HG02798 (cell line): Measurements from ENCODE around the gene CPPED1.

Experiments used
- ATAC-seq: cut with Tn5 transposase; IDR thresholded peaks from one replicate; pipeline ENCODE4 v1.9.1; 2021; ENCODE audit warnings: mild to moderate bottlenecking; ENCODE audit not compliant: unreplicated experiment, poor library complexity

Gene CPPED1

GRCh38 chr16:12655537-12655936 lies 148.2 kb downstream of the CPPED1 start:
- ATAC-seq: no peak

DNA sequence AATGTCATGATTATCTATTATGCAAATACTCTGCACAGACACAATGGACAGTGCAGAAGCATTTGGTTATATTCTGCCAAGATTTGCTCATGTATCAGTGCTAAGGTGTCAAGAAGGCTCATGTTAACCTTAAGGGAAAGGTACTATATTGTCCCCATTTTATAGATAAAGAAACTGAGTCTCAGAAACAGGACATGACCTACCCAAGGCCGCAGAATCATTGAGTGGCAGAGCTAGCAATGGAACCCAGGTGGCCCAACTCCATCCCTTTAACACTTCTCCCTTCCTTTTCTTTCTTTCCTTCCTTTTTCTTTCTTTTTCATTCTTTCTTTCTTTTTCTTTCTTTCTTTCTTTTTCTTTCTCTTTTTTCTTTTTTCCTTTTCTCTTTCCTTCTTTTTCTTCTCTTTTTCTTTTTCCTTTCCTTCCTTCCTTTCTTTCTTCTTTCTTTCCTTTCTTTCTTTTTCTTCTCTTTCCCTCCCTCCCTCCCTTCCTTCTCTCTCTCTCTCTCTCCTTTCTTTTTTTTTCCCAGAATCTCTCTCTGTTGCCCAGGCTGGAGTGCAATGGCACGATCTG lies 149.8 kb downstream of the CPPED1 start:
- no peak for ATAC-seq

GRCh38 chr16:12652924-12653323 lies 150.8 kb downstream of the CPPED1 start:
- ATAC-seq: no peak

- ATAC-seq: no peak
Observed at GRCh38 chr16:12651765-12652512, 151.7 kb downstream of the CPPED1 start.

DNA sequence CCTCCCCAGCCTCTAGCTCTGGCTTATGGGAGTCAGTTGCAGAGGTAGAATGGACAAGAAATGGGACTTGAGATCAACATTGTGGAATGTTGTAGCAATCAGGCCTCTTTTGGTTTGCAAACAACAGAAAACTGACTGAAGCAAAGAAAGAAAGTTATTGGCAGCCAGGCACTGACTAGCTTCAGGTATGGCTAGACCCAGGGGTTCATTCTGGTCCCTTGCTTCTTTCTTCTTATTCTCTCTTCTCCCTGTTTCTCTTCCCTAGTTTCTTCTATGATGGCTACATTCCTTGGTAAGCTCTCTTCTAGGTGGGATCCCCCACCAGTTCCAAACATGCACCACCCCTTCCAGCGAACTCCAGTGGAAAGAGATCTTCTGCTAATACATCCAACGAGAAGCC lies 154.3 kb downstream of the CPPED1 start:
- ATAC-seq: no peak

GRCh38 chr16:12646490-12647274 lies 157.0 kb downstream of the CPPED1 start:
- no peak for ATAC-seq

DNA sequence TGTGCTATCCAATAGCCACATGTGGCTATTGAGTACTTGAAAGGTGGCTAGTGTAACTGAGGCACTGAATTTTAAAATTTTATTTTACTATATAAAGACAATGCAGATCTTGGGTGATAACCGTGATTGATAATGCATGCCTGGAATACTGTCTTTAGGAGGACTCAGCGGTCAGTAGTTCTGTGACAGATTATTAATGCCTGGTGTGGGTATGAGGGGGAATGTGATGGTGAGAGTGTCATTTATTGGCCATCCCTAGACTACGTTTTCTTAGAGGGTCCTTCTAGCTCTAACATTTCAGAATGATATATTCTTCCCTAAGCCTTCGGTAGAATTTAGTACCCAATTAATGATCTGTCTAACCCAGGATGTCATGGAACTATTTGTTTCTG lies 157.6 kb downstream of the CPPED1 start:
- no peak for ATAC-seq

GRCh38 chr16:12643034-12643455 lies 160.6 kb downstream of the CPPED1 start:
- ATAC-seq: no peak

DNA sequence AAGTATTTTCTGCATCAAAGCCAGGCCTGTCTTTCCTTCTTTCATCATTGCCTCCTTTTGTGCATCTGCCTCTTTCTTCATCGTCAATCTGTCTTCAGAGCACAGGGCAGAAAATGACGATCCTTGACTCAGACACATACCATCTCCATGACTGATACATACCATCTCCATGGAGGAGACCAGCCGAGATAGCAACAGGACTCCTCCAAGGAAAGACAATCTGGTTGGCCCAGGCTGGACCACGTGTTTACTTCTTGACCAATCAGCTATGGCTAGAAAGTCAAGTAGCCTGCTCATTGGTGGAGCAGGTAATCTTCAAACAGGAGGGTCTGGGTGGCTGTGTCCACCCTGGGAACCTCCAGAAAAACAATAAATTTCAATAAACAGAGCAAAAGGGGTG lies 164.6 kb downstream of the CPPED1 start:
- ATAC-seq: no peak

GRCh38 chr16:12637002-12637401 lies 166.7 kb downstream of the CPPED1 start:
- no peak for ATAC-seq

DNA sequence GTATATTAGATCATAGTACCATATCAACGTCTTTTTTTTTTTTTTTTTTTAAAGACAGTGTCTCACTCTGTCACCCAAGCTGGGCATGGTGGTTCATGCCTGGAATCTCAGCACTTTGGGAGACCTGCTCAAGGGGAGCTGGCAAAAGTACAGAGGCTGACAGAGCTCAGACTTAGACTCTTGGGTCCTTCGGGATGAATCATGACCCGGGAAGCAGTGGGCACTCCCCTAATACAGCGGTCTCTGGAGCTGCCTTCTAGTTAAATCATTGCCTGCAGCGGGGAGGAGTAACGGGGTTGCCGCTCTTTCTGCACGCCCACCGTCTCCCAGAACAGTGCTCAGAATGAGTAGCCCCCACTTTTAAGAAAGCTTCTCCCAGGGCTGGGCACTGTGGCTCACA lies 174.4 kb downstream of the CPPED1 start:
- ATAC-seq: no peak

DNA sequence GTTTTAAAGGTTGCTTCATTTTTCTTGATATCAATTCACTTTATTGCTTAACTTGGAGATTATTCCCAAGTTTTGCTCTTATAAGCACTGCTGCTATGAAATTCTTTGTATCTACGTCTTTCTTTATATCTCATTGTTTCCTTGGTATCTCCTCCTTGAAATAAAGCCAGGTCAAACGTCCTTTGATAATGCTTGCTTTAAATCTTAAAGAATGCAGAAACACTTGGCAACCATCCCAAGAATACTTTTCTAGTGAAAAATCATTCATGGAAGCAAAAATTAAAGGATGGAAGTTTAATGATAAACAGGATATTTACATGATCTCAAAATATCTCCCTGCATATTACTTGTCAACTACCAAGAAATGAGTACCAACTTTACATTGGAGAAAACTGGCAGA lies 175.2 kb downstream of the CPPED1 start:
- no peak for ATAC-seq

DNA sequence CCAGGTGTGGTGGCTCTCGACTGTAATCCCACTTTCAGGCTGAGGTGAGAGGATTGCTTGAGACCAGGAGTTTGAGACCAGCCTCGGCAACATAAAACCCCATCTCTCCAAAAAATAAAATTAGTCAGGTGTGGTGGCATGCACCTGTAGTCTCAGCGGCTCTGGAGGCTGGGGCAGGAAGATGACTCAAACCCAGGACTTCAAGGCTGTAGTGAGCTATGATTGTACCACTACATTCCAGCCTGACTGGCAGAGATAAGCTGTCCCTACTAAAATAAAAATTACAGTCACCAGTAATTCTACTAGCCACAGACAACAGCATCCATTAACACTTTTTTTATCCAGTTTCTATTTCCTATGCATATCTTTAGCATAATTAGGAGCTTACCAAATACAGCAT lies 176.3 kb downstream of the CPPED1 start:
- ATAC-seq: no peak

DNA sequence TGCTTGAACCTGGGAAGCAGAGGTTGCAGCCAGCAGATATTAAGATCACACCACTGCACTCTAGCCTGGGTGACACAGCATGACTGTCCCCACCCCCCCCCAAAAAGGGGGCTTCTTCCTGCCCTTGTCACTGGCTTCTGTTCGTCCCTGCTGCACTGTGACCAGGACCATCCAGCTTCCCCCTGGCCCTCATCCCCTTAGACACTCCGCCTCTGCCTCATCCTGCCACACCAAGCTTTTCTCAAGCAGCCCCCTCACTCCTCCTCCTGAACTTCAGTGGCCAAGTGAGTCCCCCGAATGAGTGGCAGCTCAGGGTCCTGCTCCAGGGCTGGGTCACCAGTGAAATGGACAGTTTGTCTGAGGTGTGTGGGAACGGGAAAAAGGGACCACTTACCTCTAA lies 177.3 kb downstream of the CPPED1 start:
- ATAC-seq: no peak

- ATAC-seq: no peak
Observed at GRCh38 chr16:12625716-12626115, 178.0 kb downstream of the CPPED1 start.

DNA sequence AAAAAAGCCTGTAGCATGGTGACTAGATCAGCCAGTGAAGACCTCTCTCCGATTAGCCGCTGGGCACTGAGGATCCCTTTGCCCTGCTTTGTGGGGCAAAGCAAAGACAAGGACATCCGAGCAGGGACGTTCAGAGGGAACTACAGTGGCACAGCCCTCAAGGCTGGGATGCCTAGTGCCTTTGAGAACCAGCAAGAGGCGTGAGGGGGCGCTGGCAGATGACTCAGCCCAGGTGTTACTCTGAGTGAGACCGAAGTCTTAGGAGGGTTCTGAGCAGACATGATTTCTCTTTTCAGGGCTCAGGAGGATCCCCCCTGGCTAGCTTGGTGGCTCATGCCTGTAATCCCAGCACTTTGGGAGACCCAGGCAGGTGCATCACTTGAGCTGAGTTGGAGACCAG lies 178.6 kb downstream of the CPPED1 start:
- no peak for ATAC-seq

DNA sequence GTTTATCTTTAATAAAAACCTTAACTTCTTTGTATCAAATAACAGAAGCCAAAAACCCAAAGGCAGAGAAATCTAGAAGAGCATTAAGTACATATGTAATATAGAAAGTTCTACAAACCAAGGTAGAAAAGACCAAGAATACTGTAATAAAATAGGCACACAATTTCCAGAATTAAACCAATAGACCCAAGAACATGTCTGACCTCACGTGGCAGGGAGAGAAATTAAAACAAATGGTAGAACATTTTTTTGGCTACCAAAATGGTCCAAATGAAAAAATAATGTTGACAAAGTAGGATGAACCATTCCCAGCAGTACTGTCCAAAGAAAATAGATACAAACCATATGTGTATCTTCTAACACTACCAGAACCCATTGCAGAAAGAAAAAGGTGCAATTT lies 183.5 kb downstream of the CPPED1 start:
- ATAC-seq: no peak

DNA sequence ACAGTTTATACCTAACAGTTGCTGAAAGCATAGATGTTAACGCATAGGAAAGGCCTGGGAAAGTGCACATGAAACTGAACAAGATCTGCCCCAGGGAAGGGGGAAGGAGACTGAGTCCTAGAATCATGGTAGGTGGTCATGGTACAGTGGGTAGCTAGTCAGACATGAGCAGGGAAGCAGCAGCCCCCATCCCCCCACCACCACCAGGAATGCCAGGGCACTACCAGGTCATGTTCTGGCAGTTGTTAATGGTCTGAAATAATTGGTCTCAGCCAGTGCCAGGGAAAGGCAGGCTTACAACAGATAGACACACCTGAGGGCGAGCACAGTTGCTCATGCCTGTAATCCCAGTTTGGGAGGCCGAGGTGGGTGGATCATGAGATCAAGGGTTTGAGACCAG lies 185.2 kb downstream of the CPPED1 start:
- ATAC-seq: no peak

DNA sequence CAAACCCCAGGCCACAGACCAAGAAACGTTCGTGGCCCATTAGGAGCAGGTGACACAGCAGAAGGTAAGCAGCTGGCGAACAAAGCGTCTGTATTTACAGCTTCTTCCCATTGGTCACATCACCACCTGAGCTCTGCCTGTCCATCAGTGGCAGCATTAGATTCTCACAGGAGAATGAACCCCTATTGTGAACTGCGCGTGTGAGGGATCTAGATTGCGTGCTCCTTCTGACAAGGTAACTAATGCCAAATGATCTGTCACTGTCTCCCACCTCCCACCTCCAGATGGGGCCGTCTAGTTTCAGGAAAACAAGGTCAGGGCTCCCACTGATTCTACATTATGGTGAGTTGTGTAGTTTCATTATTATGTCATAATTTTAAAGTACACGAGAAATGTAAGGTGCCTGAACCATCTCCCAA lies 186.3 kb downstream of the CPPED1 start:
- no peak for ATAC-seq

DNA sequence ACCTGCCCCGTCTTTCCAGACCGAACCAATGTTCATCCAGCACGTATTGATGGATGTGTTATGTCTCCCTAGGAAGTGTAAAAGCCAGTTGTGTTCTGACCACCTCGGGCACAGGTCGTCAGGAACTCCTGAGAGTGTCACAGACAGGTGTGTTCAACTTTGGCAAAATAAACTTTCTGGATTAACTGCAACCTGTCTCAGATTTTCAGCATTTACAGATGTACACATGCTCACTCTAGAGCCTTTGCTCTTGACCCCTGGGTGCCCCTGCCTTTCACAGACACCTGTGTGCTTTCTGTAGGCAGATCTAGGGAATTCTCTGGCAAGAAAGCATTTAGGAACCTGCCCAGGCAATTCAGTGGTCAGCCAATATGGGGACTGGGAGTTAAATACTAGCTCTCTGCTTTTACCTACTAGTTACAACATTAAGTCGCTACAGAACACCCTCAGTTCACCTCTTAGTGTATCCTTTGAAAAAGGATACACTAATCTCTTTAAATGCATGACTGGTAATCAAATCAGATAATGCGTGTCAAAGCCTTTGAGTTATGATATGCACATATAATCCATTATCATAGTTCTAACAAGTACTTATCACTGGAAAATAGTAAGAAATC lies 188.9 kb downstream of the CPPED1 start:
- ATAC-seq: no peak
